Glomerular visceral epithelial cell (primary cell): Measurements from ENCODE around the gene NEU4.
"Not testable (repeated sequence)": the region's sequence is repeated elsewhere in the genome, so short reads cannot be mapped to it uniquely, and the experiment has no call there.

Experiments used
- DNase-seq: peaks from one replicate; pipeline ENCODE4 v3.0.0-alpha.2; 2016; ENCODE audit errors: extremely low spot score

NEU4 gene

DNA sequence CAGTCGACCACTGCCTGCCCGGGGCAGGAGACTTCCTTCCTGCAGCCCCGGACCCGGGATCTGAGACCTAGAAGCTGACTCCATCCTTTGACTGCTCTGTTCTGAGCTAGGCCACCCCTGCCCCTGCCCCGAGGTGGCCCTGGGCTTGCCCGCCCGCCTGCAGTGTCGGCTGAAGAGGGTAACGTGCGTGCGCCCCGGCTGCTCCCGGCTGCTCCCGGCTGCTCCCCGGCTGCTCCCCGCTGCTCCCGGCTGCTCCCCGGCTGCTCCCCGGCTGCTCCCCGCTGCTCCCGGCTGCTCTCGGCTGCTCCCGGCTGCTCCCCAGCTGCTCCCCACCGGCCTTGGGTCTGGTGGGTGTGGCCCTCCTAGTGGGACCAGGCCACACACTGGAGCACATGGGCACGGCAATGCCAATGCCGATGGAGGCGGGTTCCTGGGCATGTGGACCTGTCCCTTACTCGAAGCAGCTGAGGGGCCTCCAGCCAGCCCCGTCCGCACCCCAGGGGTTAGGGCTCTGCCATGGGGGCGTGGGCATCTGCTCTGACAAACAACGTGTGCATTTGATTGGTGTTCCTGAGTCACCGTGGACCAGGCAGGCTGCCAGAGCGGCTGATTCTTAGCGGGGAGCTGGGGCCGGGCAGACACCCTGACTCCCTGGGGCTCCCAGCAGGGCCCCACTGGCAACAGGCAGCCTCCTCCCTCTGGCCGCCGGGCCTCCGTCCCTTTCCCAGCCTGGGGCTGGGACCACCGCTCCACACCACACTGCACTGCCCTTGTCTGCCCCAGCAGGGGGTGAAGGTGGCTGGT is 34.4 kb upstream of the NEU4 start:
- DNase-seq, result peak; percentile 40

- no peak for DNase-seq
These were observed 33.5 kb upstream of the NEU4 start for GRCh38 chr2:241775223-241776177.

DNA sequence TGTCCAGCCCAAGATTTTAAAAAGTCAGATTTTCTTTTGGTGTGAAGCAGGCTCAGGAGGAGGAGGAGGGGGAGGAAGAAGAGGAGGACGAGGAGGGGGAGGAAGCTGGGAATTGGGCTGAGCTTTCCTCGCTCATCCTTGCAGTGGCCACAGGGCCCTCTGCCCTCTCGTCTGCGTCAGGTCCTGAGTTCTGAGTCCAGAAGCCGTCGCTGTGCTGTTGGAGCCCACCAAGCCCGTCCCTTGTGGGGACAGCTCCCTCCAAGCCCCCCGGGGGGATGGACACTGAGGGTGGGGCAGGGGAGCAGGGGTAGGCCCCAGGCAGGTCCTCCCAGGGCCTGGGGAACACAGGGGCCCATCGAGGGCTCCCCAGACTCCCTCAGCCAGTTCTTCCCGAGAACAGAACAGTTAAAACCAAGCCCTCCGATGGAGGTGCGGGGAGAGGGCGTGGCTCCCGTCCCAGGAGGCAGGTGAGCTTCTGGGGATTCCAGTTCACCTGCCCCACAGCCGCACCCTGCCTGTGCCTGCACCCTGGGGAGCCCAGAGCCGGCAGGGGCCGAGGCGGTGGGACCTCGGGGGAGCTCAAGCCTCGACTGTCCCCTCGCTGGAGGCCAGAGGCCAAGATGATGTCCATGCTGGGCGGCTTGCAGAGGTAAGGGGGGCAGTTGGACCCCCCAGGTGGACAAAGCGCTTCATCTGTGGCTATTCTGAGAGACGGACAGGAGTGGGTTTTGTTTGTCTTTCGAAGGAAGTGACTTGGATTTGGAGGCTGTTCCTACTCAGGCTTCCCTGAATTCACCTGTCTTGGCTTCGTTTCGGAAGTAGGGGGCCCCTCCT is 32.4 kb upstream of the NEU4 start, which contains the start of gene GAL3ST2:
TSS of gene GAL3ST2 (plus strand) at position 487 of the 834 bp plus-strand sequence. CDS start at position 621, 134 bp downstream.
- no peak for DNase-seq

- no peak for DNase-seq
These were observed 31.8 kb upstream of the NEU4 start for GRCh38 chr2:241777170-241777685.

DNA sequence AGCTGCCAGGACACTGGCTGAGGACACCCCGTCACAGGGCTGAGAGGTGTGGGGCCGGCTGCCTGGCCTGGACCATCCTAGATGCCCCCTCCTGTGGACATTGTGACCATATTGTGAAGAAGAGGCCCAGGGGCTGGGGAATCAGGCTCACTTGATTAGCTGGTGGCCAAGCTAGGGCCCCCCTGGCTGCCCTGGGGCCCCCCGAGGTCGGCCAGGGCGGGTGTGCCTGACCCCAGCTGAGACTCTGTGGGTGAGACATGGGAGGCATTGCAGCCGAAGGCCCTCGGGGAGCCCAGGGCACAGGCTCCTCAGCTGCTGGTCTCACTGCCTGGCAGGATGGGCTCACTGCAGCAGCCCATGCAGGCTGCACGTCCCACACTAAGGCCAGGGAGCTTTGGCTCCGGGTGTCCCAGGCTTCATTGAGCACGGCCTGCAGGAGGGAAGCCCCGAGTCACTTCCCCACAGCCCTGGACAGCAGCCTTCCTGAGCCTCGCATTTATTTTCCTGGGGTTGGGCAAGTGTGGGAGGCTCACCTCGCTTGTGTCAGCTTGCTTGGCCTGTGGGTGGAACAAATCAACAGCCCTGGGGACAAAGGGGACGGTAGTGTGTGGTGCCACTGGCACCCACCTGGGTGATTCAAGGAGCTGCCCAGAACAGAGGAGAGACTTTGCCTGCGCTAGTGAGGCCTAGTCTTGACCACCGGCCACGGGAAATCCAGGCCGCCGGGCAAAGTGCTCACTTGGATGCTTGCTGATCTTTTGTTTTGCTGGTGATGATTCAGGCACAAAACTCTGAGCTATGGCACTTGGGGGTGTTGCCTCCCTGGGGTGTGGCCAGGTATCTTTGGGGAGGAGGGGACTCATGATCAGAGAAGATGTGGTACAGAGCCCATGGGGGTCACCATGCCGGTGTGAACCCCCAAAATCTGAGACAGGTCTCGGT is 31.0 kb upstream of the NEU4 start:
- no peak for DNase-seq

DNA sequence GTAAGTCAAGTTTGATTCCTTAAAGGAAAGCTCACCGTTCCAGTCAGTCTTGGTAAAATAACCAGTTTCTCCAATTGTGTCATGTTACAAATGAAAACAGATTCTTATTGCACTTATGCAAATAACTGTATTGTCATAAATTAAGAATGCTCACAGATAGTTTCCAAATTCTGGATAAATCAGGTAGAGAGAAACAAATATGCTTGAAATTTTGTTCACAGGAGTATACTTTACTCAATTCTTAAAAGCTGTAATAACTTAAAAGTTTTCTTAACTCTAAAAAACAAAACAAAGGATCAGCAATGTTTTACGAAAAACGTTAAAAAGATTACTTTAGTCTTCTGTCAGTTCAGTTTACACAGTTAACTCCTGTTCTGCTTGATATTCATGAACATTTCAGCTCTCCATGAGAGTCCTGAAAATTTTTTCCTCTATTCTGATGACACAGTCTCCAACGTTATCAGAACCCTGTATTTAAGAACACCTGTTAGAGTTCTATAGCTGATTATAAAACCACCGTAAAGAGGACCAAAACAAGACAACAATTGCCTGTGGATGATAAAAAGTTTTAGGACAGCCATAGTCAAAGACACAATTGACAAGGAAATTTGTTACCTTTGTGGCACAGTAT is 27.9 kb upstream of the NEU4 start:
- no peak for DNase-seq

GRCh38 chr2:241782053-241782452 is 26.9 kb upstream of the NEU4 start:
- DNase-seq, result not testable (repeated sequence)

DNA sequence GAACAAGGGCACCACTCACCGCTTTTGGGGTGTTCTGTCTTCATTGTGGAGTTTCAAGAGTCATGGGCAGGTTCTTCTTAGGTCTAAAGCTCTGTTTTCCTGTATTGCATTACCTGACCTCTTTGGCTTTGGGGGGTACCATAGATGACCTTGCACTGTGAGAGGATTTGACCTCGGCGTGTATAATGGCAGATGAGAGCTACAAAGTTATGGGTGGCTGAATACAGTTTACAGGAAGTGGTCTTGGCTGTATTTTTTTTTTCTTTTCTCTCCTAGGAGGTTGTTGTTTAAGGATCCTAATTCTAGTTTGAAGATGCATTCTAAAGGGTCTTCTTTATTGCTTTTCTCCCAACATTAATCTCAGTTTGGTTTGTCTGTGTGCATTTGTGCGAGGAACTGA is 20.9 kb upstream of the NEU4 start:
- no peak for DNase-seq

DNA sequence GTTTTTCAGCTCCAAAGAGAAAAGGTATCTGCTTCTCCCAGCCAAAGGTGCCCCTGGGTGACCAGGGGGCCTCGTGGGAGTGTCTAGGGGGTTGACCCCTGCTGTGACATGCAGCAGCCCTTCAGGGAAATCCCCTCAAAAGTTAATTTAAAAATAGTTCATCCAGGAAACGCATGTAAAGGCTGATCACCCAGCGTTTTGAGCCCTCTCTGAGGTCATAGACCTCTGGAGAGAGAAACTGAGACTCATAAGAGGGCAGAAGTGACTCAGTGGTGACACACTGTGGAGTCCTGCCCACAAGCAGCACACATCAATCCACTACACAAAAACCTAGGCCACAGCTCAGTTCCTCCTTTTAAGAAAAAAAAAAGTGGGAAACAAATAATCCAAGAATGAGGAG is 20.4 kb upstream of the NEU4 start:
- DNase-seq, result peak; percentile 25

DNA sequence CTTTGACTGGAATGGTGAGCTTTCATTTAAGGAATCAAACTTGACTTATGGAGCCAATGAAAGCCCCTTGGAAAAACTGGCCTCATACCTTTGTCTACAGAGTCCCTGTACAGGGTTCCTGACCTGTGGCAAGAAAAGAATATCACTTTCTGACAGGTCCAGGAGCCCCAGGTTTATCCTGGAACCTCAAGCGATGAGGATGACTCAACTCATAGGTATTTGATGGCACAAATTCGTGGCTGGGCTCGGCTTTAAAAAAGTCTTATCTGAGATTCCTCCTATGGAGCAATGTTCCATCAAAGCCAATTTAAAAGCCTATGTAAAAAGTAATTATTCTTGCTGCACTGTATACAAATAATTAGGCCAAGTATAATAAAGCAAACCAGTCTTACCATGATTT is 17.6 kb upstream of the NEU4 start:
- DNase-seq, result peak; percentile 45

- no peak for DNase-seq
These were observed 15.6 kb upstream of the NEU4 start for GRCh38 chr2:241793385-241793784.

GRCh38 chr2:241794250-241794823 is 14.7 kb upstream of the NEU4 start:
- DNase-seq, result no peak

DNA sequence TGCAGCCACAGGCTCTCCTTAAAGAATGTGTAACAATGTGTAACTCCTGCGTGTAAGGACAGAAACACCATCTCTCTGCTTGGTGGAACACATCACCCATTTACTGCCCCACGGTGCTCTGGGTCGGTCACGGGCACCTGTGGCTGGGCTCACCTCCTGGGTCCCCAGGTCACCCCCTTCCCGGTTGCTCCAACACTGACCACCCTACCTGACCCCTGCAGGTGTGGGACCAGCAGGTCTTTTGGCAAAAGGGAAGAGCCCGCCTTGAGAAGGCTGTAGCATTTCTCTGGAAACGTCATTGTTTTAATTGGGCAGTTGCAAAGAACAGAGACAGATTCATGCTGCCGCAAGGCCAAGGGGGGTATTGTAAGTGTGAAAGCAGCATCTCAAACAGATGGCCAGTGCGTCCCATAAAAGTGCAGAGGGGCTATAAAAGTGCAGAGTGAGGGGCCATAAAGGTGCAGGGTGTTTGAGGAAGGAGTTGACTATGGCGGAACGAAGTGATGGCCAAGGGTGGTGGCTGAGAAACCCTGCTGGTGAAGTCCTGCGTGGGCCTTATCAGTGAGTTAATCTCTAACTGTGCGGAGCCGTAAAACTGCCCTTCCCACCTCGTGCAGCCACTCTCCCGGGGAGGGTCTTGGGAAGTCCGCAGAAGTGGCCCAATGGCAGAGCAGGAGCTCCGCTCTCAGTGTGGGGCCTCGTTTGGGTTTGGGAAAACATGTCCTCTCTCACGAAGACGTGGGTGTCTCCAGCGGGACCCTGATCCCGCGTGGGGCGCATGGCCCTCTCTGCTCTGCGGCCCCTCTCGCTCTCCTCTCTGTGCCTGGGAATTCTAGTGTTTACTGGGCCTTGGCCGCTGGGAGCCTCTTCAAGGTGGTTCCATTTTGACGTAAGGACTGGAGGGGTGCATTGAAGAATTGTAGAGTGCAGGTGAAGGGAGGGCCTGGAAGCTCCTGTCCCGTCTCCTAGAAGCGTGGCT is 13.7 kb upstream of the NEU4 start:
- no peak for DNase-seq

DNA sequence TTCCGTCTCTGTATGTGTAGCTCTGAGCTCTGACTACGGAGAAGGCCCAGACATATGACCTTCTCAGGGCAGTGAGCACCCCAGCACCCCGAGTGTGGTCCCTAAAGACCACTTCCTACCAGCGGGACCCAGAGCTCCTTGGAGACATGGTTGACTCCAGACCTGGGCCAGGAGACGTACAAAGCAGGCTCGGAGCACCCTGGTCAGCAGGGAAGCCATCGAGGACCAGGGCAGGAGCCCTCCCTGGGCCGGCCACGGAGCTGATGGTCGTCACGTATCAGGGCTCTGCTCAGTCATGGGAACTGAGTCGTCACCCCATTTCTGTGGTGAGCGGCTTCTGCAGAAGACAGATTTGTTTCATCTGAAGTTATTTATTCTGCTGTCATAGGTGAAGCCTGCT is 12.8 kb upstream of the NEU4 start:
- DNase-seq, result no peak

GRCh38 chr2:241796610-241797138 is 12.3 kb upstream of the NEU4 start:
- no peak for DNase-seq

DNA sequence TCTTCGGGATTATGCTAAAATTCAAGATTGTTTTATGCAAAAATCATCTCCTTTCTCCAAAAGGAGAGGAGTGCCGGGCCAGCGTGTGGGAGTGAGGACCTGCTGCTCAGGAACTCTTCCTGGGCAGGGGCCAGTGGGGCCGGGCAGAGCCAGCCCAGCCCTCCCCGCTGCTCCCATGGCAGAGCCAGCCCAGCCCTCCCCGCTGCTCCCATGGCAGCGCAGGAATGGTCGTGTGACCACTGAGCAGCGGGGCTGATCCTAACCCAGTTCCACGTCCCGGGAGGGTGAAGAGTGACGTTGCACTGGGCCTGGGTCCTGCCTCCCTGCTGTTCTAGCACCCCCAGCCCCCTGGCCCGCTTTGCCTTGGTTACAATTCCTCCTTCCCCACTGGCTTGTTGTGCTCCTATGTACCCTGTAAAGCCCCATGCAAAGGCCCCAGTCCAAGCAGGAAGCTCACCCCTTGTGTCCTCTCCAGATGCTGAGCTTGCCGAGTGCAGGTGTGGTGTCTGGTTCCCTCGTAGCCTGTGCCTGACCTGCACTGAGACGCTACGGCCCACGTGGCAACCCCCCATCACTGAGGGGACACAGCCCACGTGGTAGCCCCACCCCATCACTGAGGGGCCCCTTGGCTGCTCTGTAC is 11.4 kb upstream of the NEU4 start:
- no peak for DNase-seq

DNA sequence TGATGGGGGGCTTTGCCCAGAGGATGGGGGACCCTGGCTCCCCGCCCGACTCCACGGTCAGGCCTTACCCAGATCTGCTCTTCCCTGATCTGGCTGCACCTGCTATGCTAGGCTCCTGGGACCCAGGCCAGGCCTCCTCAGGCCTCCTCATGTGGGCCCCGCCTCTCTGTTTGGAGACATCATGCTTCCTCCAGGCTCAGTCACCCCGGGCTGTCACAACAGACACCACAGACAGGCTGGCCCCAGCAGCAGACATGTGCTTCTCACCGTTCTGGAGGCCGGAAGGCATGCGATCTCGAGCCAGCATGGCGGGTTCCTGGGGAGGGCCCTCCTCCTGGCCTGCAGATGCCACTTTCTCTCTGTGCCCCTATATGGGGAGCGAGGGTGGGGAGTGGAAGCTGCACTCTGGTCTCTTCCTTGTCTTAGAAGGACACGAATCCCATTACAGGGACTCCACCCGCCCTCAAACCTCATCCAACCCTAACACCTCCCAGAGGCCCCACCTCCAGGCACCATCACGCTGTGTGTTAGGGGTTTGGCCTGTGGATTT is 10.8 kb upstream of the NEU4 start:
- DNase-seq, result no peak
